ENCODE measurements around the gene WDFY2. TPM values are rescaled to one million over a fixed set of nuclear protein-coding genes. Genes with fewer than 3 reads are reported as not detected.

The WDFY2 gene
- total and polyA plus RNA-seq, 2 of the 8 experiments (the other 6 are each of a cell fraction or from before 2014, with no cell fraction given) = 13.9 to 29.0 TPM

DNA sequence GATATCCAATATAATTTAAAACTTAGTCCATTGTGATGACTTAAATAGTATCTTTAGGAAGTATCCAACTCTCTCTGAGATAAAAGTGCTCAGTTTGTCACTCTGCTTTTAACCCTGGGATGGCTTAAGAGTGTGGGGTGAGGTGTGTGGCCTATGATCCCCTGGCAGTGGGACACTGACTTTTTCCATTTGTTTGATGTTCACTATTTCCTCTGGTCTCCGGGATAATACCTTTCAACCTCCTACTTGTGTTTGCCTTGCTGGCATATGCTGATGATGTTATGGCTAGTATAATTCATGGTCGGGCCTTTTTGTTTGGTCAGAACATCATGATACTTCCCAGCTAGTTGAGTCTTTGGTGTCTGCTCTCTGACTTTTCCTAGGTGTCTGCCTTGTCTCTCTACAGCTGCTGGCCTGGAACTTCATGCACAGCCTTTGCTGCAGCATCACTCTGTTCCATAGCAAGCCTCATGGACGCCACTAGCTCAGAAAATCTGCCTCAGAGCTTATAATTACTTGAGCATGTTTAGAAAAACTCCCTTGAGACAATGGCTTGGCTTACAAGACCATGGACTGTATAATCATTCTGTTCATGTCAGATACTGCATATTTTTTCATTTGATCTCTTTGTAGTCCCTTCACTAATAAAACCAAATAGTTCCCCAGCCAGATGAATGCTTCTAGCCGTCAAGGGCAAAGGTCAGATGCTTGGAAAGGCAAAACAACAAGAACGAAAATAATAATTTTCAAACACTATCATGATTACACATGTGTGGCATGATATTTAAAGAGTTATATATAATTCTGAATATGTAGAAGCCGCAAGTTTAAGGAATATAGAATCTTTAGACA, 75.2 kb downstream of the WDFY2 start (continued):
- no peak for TF ChIP-seq CHD7 (IDR thresholded peaks at IDR 0.05; ENCODE audit: insufficient replicate concordance, low read length)
- no peak for TF ChIP-seq TEAD4 (IDR thresholded peaks at IDR 0.05; ENCODE audit: low read depth, low read length)
- no peak for TF ChIP-seq CBX8 (IDR thresholded peaks at IDR 0.05; ENCODE audit: borderline replicate concordance, low read depth, low read length)
- no peak for TF ChIP-seq CTCF (IDR thresholded peaks at IDR 0.05; ENCODE audit: control extremely low read depth in 1 of 3, insufficient read depth in 1 of 3, low read depth in 1 of 3, low read length in 3 of 3)
- no peak for TF ChIP-seq RBBP5 (IDR thresholded peaks at IDR 0.05; ENCODE audit: borderline replicate concordance, low read depth, low read length)

Data from H1 (cell line).